Measurements from ENCODE around the gene HEBP1. TPM values are rescaled to one million over a fixed set of nuclear protein-coding genes. Genes with fewer than 3 reads are reported as not detected.
A peak's percentile ranks its signal among the peaks of the same experiment; 100 is the strongest.

The HEBP1 gene
- total RNA-seq, 2 experiments from 2014 or later = 13.2 to 14.6 TPM

GRCh38 chr12:12939888-12940287 is 60.2 kb downstream of the HEBP1 start:
- no peaks in the 10 kb centered on the region for H3K4me1 Mint-ChIP-seq (ENCODE audit: low read depth)
- no peak overlapping the region for H3K27ac Mint-ChIP-seq
- CTCF ChIA-PET = interaction anchor here (1.3 kb wide), 1 partner anchor 273 kb away, joined by 4 read pairs; no protein-coding TSS in a partner anchor
- no peak for DNase-seq
- H3K36me3 Mint-ChIP-seq (ENCODE audit: low read depth) = no peaks in the 10 kb centered on the region
- no peak for ATAC-seq
- no peak overlapping the region for H3K4me3 Mint-ChIP-seq
- POLR2A ChIA-PET = no interaction called here
- peaks cover 5% of the 10 kb centered on the region for H3K27me3 Mint-ChIP-seq (ENCODE audit: low read depth)
- H3K9me3 Mint-ChIP-seq (ENCODE audit: insufficient read depth) = no peaks in the 10 kb centered on the region

- POLR2A ChIA-PET = interaction anchor here (0.6 kb wide), 1 partner anchor 414 kb away, joined by 3 read pairs; no protein-coding TSS in a partner anchor
- no peaks in the 10 kb centered on the region for H3K4me1 Mint-ChIP-seq (ENCODE audit: low read depth)
- CTCF ChIA-PET = interaction anchor here (1.3 kb wide), 1 partner anchor 274 kb away, joined by 4 read pairs; no protein-coding TSS in a partner anchor
- DNase-seq (no peak), ATAC-seq (no peak)
- no peak overlapping the region for H3K27ac Mint-ChIP-seq
- H3K27me3 Mint-ChIP-seq (ENCODE audit: low read depth) = peaks cover 9% of the 10 kb centered on the region
- no peaks in the 10 kb centered on the region for H3K36me3 Mint-ChIP-seq (ENCODE audit: low read depth)
- H3K4me3 Mint-ChIP-seq = no peak overlapping the region
- no peaks in the 10 kb centered on the region for H3K9me3 Mint-ChIP-seq (ENCODE audit: insufficient read depth)
Measured at GRCh38 chr12:12938541-12938940, 61.5 kb downstream of the HEBP1 start.

- no peak for DNase-seq
- Mint-ChIP-seq H3K4me1 (ENCODE audit: low read depth) (no peaks in the 10 kb centered on the region), H3K36me3 (ENCODE audit: low read depth) (no peaks in the 10 kb centered on the region), H3K27me3 (ENCODE audit: low read depth) (peaks cover 7% of the 10 kb centered on the region), H3K9me3 (ENCODE audit: insufficient read depth) (no peaks in the 10 kb centered on the region), H3K4me3 (no peak overlapping the region), H3K27ac (no peak overlapping the region)
- POLR2A ChIA-PET = interaction anchor here (0.6 kb wide), 1 partner anchor 264 kb away, joined by 3 read pairs; no protein-coding TSS in a partner anchor
- no peak for ATAC-seq
- CTCF ChIA-PET = no interaction called here
Measured at GRCh38 chr12:12936983-12937491, 63.0 kb downstream of the HEBP1 start.

GRCh38 chr12:12934556-12934955 is 65.5 kb downstream of the HEBP1 start:
- POLR2A ChIA-PET = interaction anchor here (0.6 kb wide), 1 partner anchor 1936 kb away, joined by 4 read pairs; no protein-coding TSS in a partner anchor
- H3K27ac Mint-ChIP-seq = no peak overlapping the region
- H3K36me3 Mint-ChIP-seq (ENCODE audit: low read depth) = no peaks in the 10 kb centered on the region
- ATAC-seq (no peak), DNase-seq (no peak)
- no peaks in the 10 kb centered on the region for H3K9me3 Mint-ChIP-seq (ENCODE audit: insufficient read depth)
- CTCF ChIA-PET = interaction anchor here (1.3 kb wide), 1 partner anchor 18 kb away, joined by 3 read pairs; no protein-coding TSS in a partner anchor
- no peak overlapping the region for H3K4me3 Mint-ChIP-seq
- no peaks in the 10 kb centered on the region for H3K4me1 Mint-ChIP-seq (ENCODE audit: low read depth)
- H3K27me3 Mint-ChIP-seq (ENCODE audit: low read depth) = peaks cover 7% of the 10 kb centered on the region

- Mint-ChIP-seq H3K9me3 (ENCODE audit: insufficient read depth) (no peaks in the 10 kb centered on the region), H3K4me3 (no peak overlapping the region), H3K27me3 (ENCODE audit: low read depth) (peaks cover 7% of the 10 kb centered on the region), H3K27ac (no peak overlapping the region), H3K36me3 (ENCODE audit: low read depth) (no peaks in the 10 kb centered on the region), H3K4me1 (ENCODE audit: low read depth) (no peaks in the 10 kb centered on the region)
- ATAC-seq (no peak), DNase-seq (no peak)
- ChIA-PET CTCF (interaction anchor here (0.7 to 1.3 kb wide), 2 partner anchors 17 to 97 kb away, joined by 3 read pairs; no protein-coding TSS in a partner anchor), POLR2A (no interaction called here)
Measured at GRCh38 chr12:12933742-12934141, 66.3 kb downstream of the HEBP1 start.

GRCh38 chr12:12930633-12931219 is 69.3 kb downstream of the HEBP1 start:
- POLR2A ChIA-PET = no interaction called here
- Mint-ChIP-seq H3K4me3 (no peak overlapping the region), H3K27me3 (ENCODE audit: low read depth) (peaks cover 10% of the 10 kb centered on the region), H3K9me3 (ENCODE audit: insufficient read depth) (no peaks in the 10 kb centered on the region), H3K36me3 (ENCODE audit: low read depth) (no peaks in the 10 kb centered on the region), H3K4me1 (ENCODE audit: low read depth) (no peaks in the 10 kb centered on the region), H3K27ac (no peak overlapping the region)
- ATAC-seq (no peak), DNase-seq (no peak)
- CTCF ChIA-PET = no interaction called here

- DNase-seq (no peak), ATAC-seq (no peak)
- H3K4me3 Mint-ChIP-seq = no peak overlapping the region
- H3K4me1 Mint-ChIP-seq (ENCODE audit: low read depth) = no peaks in the 10 kb centered on the region
- CTCF ChIA-PET = interaction anchor here (1.3 kb wide), 1 partner anchor 13 kb away, joined by 3 read pairs; no protein-coding TSS in a partner anchor
- no peaks in the 10 kb centered on the region for H3K36me3 Mint-ChIP-seq (ENCODE audit: low read depth)
- POLR2A ChIA-PET = interaction anchor here (0.6 kb wide), 1 partner anchor 584 kb away, joined by 3 read pairs; no protein-coding TSS in a partner anchor
- peaks cover 10% of the 10 kb centered on the region for H3K27me3 Mint-ChIP-seq (ENCODE audit: low read depth)
- H3K27ac Mint-ChIP-seq = no peak overlapping the region
- no peaks in the 10 kb centered on the region for H3K9me3 Mint-ChIP-seq (ENCODE audit: insufficient read depth)
Measured at GRCh38 chr12:12929696-12930095, 70.4 kb downstream of the HEBP1 start.

GRCh38 chr12:12927211-12928079 is 72.6 kb downstream of the HEBP1 start:
- ATAC-seq (no peak), DNase-seq (no peak)
- Mint-ChIP-seq H3K36me3 (ENCODE audit: low read depth) (no peaks in the 10 kb centered on the region), H3K4me1 (ENCODE audit: low read depth) (no peaks in the 10 kb centered on the region), H3K9me3 (ENCODE audit: insufficient read depth) (no peaks in the 10 kb centered on the region), H3K27me3 (ENCODE audit: low read depth) (peaks cover 3% of the 10 kb centered on the region), H3K27ac (no peak overlapping the region), H3K4me3 (peak overlapping the region; percentile 18)
- POLR2A ChIA-PET = no interaction called here
- CTCF ChIA-PET = no interaction called here

- ChIA-PET CTCF (no interaction called here), POLR2A (no interaction called here)
- no peaks in the 10 kb centered on the region for H3K36me3 Mint-ChIP-seq (ENCODE audit: low read depth)
- no peaks in the 10 kb centered on the region for H3K9me3 Mint-ChIP-seq (ENCODE audit: insufficient read depth)
- DNase-seq (no peak), ATAC-seq (no peak)
- H3K4me3 Mint-ChIP-seq = no peak overlapping the region
- no peaks in the 10 kb centered on the region for H3K4me1 Mint-ChIP-seq (ENCODE audit: low read depth)
- H3K27me3 Mint-ChIP-seq (ENCODE audit: low read depth) = peaks cover 3% of the 10 kb centered on the region
- H3K27ac Mint-ChIP-seq = no peak overlapping the region
Measured at GRCh38 chr12:12926571-12927071, 73.4 kb downstream of the HEBP1 start.

- no peaks in the 10 kb centered on the region for H3K36me3 Mint-ChIP-seq (ENCODE audit: low read depth)
- DNase-seq = no peak
- ChIA-PET CTCF (no interaction called here), POLR2A (no interaction called here)
- ATAC-seq = no peak
- H3K9me3 Mint-ChIP-seq (ENCODE audit: insufficient read depth) = no peaks in the 10 kb centered on the region
- no peak overlapping the region for H3K4me3 Mint-ChIP-seq
- H3K27ac Mint-ChIP-seq = no peak overlapping the region
- H3K4me1 Mint-ChIP-seq (ENCODE audit: low read depth) = no peaks in the 10 kb centered on the region
- peaks cover 3% of the 10 kb centered on the region for H3K27me3 Mint-ChIP-seq (ENCODE audit: low read depth)
Measured at GRCh38 chr12:12925388-12925787, 74.7 kb downstream of the HEBP1 start.

All from activated CD8-positive, alpha-beta T cell treated with anti-CD3 and anti-CD28 coated beads, Interleukin-2, amount 10 ng/mL, durations not matched to agents 7 days and 5 days (primary cell).